ENCODE measurements around the gene FRMD4A.

The FRMD4A gene

GRCh38 chr10:13632440-13632839 lies 698.3 kb downstream of the FRMD4A start:
- H3F3A ChIP-seq (ENCODE audit: insufficient read depth) = no peaks in the 10 kb centered on the region
- no peaks in the 10 kb centered on the region for H3K36me3 ChIP-seq (ENCODE audit: low read length)
- no peak overlapping the region for H3K27ac ChIP-seq (ENCODE audit: low read depth, low read length)
- H3K79me2 ChIP-seq (ENCODE audit: insufficient read depth, low read length) = no peaks in the 10 kb centered on the region
- H4K20me1 ChIP-seq (ENCODE audit: low read depth, low read length) = no peaks in the 10 kb centered on the region
- H3K9me3 ChIP-seq (ENCODE audit: insufficient read depth, low read length) = no peaks in the 10 kb centered on the region
- H3K27me3 ChIP-seq (ENCODE audit: low read length) = no peaks in the 10 kb centered on the region
- no peak overlapping the region for H3K4me2 ChIP-seq (ENCODE audit: low read depth, low read length, poor library complexity, severe bottlenecking)
- no peak overlapping the region for H3K4me3 ChIP-seq (ENCODE audit: insufficient read depth, low read length, poor library complexity, severe bottlenecking)
- H3K9me2 ChIP-seq (replicated peaks; ENCODE audit: insufficient read depth, low read length) = no peaks in the 10 kb centered on the region
- no peak overlapping the region for H2AFZ ChIP-seq (ENCODE audit: low read depth, low read length, severe bottlenecking)
- no peak overlapping the region for H3K9ac ChIP-seq (ENCODE audit: low read length)
- TF ChIP-seq EZH2phosphoT487 (conservative IDR thresholded peaks at IDR 0.05; ENCODE audit: low read length) (no peak), CTCF (IDR thresholded peaks at IDR 0.05; ENCODE audit: insufficient read depth, low read length, poor library complexity, severe bottlenecking) (no peak)

GRCh38 chr10:13631594-13631993 lies 699.1 kb downstream of the FRMD4A start:
- no peaks in the 10 kb centered on the region for H3K36me3 ChIP-seq (ENCODE audit: low read length)
- H3K9me3 ChIP-seq (ENCODE audit: insufficient read depth, low read length) = no peaks in the 10 kb centered on the region
- no peak overlapping the region for H2AFZ ChIP-seq (ENCODE audit: low read depth, low read length, severe bottlenecking)
- H4K20me1 ChIP-seq (ENCODE audit: low read depth, low read length) = no peaks in the 10 kb centered on the region
- H3K9ac ChIP-seq (ENCODE audit: low read length) = no peak overlapping the region
- no peaks in the 10 kb centered on the region for H3F3A ChIP-seq (ENCODE audit: insufficient read depth)
- no peak for TF ChIP-seq CTCF (IDR thresholded peaks at IDR 0.05; ENCODE audit: insufficient read depth, low read length, poor library complexity, severe bottlenecking)
- TF ChIP-seq EZH2phosphoT487 (conservative IDR thresholded peaks at IDR 0.05; ENCODE audit: low read length) = no peak
- H3K27me3 ChIP-seq (ENCODE audit: low read length) = no peaks in the 10 kb centered on the region
- H3K27ac ChIP-seq (ENCODE audit: low read depth, low read length) = no peak overlapping the region
- no peaks in the 10 kb centered on the region for H3K79me2 ChIP-seq (ENCODE audit: insufficient read depth, low read length)
- no peaks in the 10 kb centered on the region for H3K9me2 ChIP-seq (replicated peaks; ENCODE audit: insufficient read depth, low read length)
- no peak overlapping the region for H3K4me3 ChIP-seq (ENCODE audit: insufficient read depth, low read length, poor library complexity, severe bottlenecking)
- no peak overlapping the region for H3K4me2 ChIP-seq (ENCODE audit: low read depth, low read length, poor library complexity, severe bottlenecking)

DNA sequence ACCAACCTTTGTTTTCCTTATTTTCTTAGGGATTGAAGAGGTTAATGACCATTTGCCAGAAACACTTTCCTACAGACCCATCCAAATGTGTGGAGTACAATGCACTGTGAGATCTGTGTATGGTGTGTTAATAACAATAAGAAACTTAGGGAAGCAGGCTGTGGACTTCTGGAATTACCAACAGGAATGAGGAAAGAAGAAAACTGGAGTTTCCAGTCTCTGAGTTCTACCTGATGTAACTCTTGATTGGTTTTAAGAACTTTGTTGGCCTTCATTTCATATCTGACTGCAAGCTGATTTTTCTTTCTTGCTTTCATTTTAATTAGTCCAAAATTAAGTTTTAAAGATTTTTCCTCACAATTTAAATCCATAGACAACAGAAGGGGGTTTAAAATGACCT lies 700.5 kb downstream of the FRMD4A start:
- no peaks in the 10 kb centered on the region for H4K20me1 ChIP-seq (ENCODE audit: low read depth, low read length)
- H3K9me3 ChIP-seq (ENCODE audit: insufficient read depth, low read length) = no peaks in the 10 kb centered on the region
- H3K27ac ChIP-seq (ENCODE audit: low read depth, low read length) = no peak overlapping the region
- no peaks in the 10 kb centered on the region for H3F3A ChIP-seq (ENCODE audit: insufficient read depth)
- no peaks in the 10 kb centered on the region for H3K36me3 ChIP-seq (ENCODE audit: low read length)
- no peak overlapping the region for H3K4me2 ChIP-seq (ENCODE audit: low read depth, low read length, poor library complexity, severe bottlenecking)
- H3K4me3 ChIP-seq (ENCODE audit: insufficient read depth, low read length, poor library complexity, severe bottlenecking) = no peak overlapping the region
- H3K9ac ChIP-seq (ENCODE audit: low read length) = no peak overlapping the region
- TF ChIP-seq CTCF (IDR thresholded peaks at IDR 0.05; ENCODE audit: insufficient read depth, low read length, poor library complexity, severe bottlenecking) (no peak), EZH2phosphoT487 (conservative IDR thresholded peaks at IDR 0.05; ENCODE audit: low read length) (no peak)
- no peak overlapping the region for H2AFZ ChIP-seq (ENCODE audit: low read depth, low read length, severe bottlenecking)
- no peaks in the 10 kb centered on the region for H3K27me3 ChIP-seq (ENCODE audit: low read length)
- H3K79me2 ChIP-seq (ENCODE audit: insufficient read depth, low read length) = no peaks in the 10 kb centered on the region
- H3K9me2 ChIP-seq (replicated peaks; ENCODE audit: insufficient read depth, low read length) = no peaks in the 10 kb centered on the region

Measured in SU-DHL-6 (cell line).